Stomach (tissue), 4 donors: Measurements from ENCODE around the gene PTGDS.

ENCODE experiments used
- POLR2AphosphoS5 ChIP-seq, 3 donors: sonication (generic); formaldehyde crosslinking; IDR thresholded peaks; one replicate each; pipeline ENCODE4 v1.6.1; 2016; ENCODE audit warnings: antibody characterized with exemption in 3 of 3
- TF ChIP-seq, protein P1 (sequence below), 7 experiments: fragments of 450-650 bp in 4 of 7; fragments of 200-600 bp in 3 of 7; sonication (generic) in 3 of 7; IDR thresholded peaks; one replicate each; pipeline ENCODE4 v1.5.1; 2016 to 2019; ENCODE audit warnings: antibody characterized with exemption in 7 of 7, control low read depth in 2 of 7, mild to moderate bottlenecking in 1 of 7

DNA sequence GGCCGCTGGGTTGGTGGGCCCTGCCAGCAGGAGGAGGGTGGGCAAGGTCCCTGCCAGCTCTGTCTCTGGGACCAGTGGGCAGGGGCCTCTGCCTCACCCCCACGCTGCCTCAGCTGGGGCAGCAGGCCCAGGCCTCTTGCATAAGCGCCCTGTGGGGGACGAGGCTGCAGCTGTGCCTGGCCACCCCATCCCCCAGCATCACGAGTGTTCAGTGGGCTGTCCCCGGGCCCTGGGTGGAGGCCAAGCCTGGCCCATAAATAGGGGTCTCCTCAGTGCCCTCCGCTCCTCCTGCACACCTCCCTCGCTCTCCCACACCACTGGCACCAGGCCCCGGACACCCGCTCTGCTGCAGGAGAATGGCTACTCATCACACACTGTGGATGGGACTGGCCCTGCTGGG, at the start of gene PTGDS:
- TF ChIP-seq POLR2AphosphoS5 (IDR thresholded peaks at IDR 0.05) = no peak
- TF ChIP-seq, protein P1, sequence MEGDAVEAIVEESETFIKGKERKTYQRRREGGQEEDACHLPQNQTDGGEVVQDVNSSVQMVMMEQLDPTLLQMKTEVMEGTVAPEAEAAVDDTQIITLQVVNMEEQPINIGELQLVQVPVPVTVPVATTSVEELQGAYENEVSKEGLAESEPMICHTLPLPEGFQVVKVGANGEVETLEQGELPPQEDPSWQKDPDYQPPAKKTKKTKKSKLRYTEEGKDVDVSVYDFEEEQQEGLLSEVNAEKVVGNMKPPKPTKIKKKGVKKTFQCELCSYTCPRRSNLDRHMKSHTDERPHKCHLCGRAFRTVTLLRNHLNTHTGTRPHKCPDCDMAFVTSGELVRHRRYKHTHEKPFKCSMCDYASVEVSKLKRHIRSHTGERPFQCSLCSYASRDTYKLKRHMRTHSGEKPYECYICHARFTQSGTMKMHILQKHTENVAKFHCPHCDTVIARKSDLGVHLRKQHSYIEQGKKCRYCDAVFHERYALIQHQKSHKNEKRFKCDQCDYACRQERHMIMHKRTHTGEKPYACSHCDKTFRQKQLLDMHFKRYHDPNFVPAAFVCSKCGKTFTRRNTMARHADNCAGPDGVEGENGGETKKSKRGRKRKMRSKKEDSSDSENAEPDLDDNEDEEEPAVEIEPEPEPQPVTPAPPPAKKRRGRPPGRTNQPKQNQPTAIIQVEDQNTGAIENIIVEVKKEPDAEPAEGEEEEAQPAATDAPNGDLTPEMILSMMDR (IDR thresholded peaks at IDR 0.05) = no peak
